Prostate gland (tissue), 2 donors: ENCODE measurements around the gene FBXL7.

Experiments
- POLR2A ChIP-seq: fragments of 450-650 bp; IDR thresholded peaks from one replicate; pipeline ENCODE4 v1.6.1; 2016; ENCODE audit warnings: antibody characterized with exemption, mild to moderate bottlenecking
- POLR2AphosphoS5 ChIP-seq: sonication (generic); formaldehyde crosslinking; IDR thresholded peaks from one replicate; pipeline ENCODE4 v1.6.1; 2017; ENCODE audit warnings: antibody characterized with exemption
- TF ChIP-seq, protein P1 (sequence below), 4 experiments: fragments of 200-600 bp in 2 of 4; fragments of 450-650 bp in 2 of 4; sonication (generic) in 2 of 4; IDR thresholded peaks; 1 replicate in 3 of 4; 2 replicates in 1 of 4; pipeline ENCODE4 v1.5.1; 2016 to 2019; ENCODE audit warnings: antibody characterized with exemption in 4 of 4, mild to moderate bottlenecking in 2 of 4, moderate library complexity in 2 of 4

DNA sequence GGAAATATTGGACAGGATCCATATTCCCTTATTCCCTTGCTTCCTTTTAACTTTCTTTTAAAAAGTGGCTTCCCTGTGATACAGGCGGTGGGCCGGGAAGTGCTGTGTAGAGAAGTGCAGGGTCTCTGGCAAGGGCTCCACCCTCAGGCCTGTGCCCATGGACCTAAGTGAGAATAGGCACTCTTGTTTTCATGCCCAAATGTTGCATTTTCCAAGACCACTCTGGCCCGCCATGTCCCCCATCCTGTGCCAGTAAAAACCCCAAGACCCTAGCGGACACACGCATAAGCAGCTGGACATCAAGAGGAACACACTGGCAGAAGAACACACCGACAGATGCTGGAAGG, 193.4 kb downstream of the FBXL7 start:
- TF ChIP-seq, protein P1, sequence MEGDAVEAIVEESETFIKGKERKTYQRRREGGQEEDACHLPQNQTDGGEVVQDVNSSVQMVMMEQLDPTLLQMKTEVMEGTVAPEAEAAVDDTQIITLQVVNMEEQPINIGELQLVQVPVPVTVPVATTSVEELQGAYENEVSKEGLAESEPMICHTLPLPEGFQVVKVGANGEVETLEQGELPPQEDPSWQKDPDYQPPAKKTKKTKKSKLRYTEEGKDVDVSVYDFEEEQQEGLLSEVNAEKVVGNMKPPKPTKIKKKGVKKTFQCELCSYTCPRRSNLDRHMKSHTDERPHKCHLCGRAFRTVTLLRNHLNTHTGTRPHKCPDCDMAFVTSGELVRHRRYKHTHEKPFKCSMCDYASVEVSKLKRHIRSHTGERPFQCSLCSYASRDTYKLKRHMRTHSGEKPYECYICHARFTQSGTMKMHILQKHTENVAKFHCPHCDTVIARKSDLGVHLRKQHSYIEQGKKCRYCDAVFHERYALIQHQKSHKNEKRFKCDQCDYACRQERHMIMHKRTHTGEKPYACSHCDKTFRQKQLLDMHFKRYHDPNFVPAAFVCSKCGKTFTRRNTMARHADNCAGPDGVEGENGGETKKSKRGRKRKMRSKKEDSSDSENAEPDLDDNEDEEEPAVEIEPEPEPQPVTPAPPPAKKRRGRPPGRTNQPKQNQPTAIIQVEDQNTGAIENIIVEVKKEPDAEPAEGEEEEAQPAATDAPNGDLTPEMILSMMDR (IDR thresholded peaks at IDR 0.05), result no peak
- TF ChIP-seq POLR2A (no peak), POLR2AphosphoS5 (no peak)
